ENCODE measurements around the gene MCCD1.
"Not testable (repeated sequence)": the region's sequence is repeated elsewhere in the genome, so short reads cannot be mapped to it uniquely, and the experiment has no call there.

MCCD1 gene

GRCh38 chr6:31544676-31545075, 15.9 kb downstream of the MCCD1 start:
- no peak for DNase-seq

- DNase-seq = no peak
These were observed 16.5 kb downstream of the MCCD1 start for GRCh38 chr6:31545291-31545690.

GRCh38 chr6:31546339-31546957, 17.7 kb downstream of the MCCD1 start, which contains the start of gene ATP6V1G2:
Gene ATP6V1G2 (minus strand): TSS chr6:31546608. CDS start chr6:31546559, 49 bp downstream.
- peak; percentile 73 for DNase-seq

GRCh38 chr6:31546958-31547726, 18.4 kb downstream of the MCCD1 start, which contains the start of gene NFKBIL1:
Gene NFKBIL1 (plus strand): TSS chr6:31547608. CDS start chr6:31547695, 87 bp downstream.
- DNase-seq = peak; percentile 94

- DNase-seq = no peak
These were observed 19.2 kb downstream of the MCCD1 start for GRCh38 chr6:31547727-31548543.

- DNase-seq = no peak
These were observed 19.7 kb downstream of the MCCD1 start for GRCh38 chr6:31548544-31548873.

GRCh38 chr6:31551371-31551770, 22.6 kb downstream of the MCCD1 start:
- not testable (repeated sequence) for DNase-seq

GRCh38 chr6:31556307-31556706, 27.5 kb downstream of the MCCD1 start:
- no peak for DNase-seq

GRCh38 chr6:31557443-31558317, 28.9 kb downstream of the MCCD1 start:
- no peak for DNase-seq

- DNase-seq = no peak
These were observed 29.5 kb downstream of the MCCD1 start for GRCh38 chr6:31558318-31558625.

GRCh38 chr6:31558631-31559500, 30.1 kb downstream of the MCCD1 start:
- DNase-seq = no peak

GRCh38 chr6:31559606-31559957, 30.8 kb downstream of the MCCD1 start:
- DNase-seq = no peak

- no peak for DNase-seq
These were observed 31.4 kb downstream of the MCCD1 start for GRCh38 chr6:31559958-31560696.

GRCh38 chr6:31560697-31561058, 31.9 kb downstream of the MCCD1 start:
- no peak for DNase-seq

GRCh38 chr6:31567531-31568370, 39.0 kb downstream of the MCCD1 start:
- no peak for DNase-seq

GRCh38 chr6:31568537-31568961, 39.8 kb downstream of the MCCD1 start:
- DNase-seq = no peak

GRCh38 chr6:31569861-31570536, 41.2 kb downstream of the MCCD1 start:
- DNase-seq = no peak

GRCh38 chr6:31572041-31572911, 43.5 kb downstream of the MCCD1 start, which contains the start of gene LTA:
Gene LTA (plus strand): TSS chr6:31572289. CDS start chr6:31572743, 454 bp downstream.
- no peak for DNase-seq

Data from NCI-H524 treated with DMSO at 0.1 percent for 48 hours (cell line).